Adrenal gland (tissue), 12 donors: ENCODE measurements around the gene TBC1D30. TPM values are rescaled to one million over a fixed set of nuclear protein-coding genes. Genes with fewer than 3 reads are reported as not detected.

Source experiments
- DNase-seq, 7 donors: peaks; one replicate each; pipeline ENCODE4 v3.0.0-alpha.2; 2019 to 2020
- H3K27ac ChIP-seq, 5 donors: fragments of 200-600 bp; sonication (generic) in 4 of 5; 1 replicate in 3 of 5; 2 replicates in 2 of 5; pipeline versions ENCODE4 v1.5.1 to v1.8.0; 2016 to 2020; ENCODE audit warnings: mild to moderate bottlenecking in 1 of 5
- H3K27me3 ChIP-seq: fragments of 200-600 bp; 2 replicates; pipeline ENCODE4 v1.8.0; 2021
- H3K36me3 ChIP-seq, 2 donors: fragments of 200-600 bp; replicated peaks in 1 of 2; 1 replicate in 1 of 2; 2 replicates in 1 of 2; pipeline versions ENCODE4 v1.5.1 to v1.8.0; 2018 to 2022
- H3K4me1 ChIP-seq, 2 donors: fragments of 200-600 bp; replicated peaks in 1 of 2; 1 replicate in 1 of 2; 2 replicates in 1 of 2; pipeline versions ENCODE4 v1.5.1 to v1.8.0; 2018 to 2021
- H3K4me3 ChIP-seq, 4 donors: fragments of 200-600 bp; sonication (generic) in 3 of 4; one replicate each; pipeline ENCODE4 v1.5.1; 2016 to 2018
- H3K9me3 ChIP-seq, 3 donors: fragments of 200-600 bp; sonication (generic) in 1 of 3; replicated peaks in 1 of 3; 1 replicate in 2 of 3; 2 replicates in 1 of 3; pipeline versions ENCODE4 v1.5.1 to v1.8.0; 2016 to 2021
- POLR2A ChIP-seq, 2 donors: fragments of 450-650 bp; IDR thresholded peaks; one replicate each; pipeline ENCODE4 v1.6.1; 2017; ENCODE audit warnings: antibody characterized with exemption in 2 of 2, mild to moderate bottlenecking in 2 of 2, moderate library complexity in 1 of 2
- WGBS, 4 donors: extraction: QIAGEN DNeasy Blood & Tissue Kit in 2 of 4; methylation state at CpG; one replicate each; pipeline versions ENCODE4 v1.1.5 to v1.1.7; 2013 to 2017; 5-methylcytosine and 5-hydroxymethylcytosine counted together
- intact Hi-C, 2 donors: fragments of 100-400 bp; cut with DNase I; formaldehyde crosslinking; loops; one replicate each; pipeline versions ENCODE4 v1.14.1 to v1.15.0; 2022 to 2023
- polyA plus RNA-seq, 3 donors: library from polyadenylated mRNA; stranded (reverse); fragments of 200-250 nt in 2 of 3; fragments of 350-450 nt in 1 of 3; fragmentation: Illumina TruSeq in 1 of 3; extraction: RNeasy Lipid Tissue Mini Kit (QIAGEN cat#74804) in 1 of 3; gene quantifications; one replicate each; pipeline ENCODE4 v1.2.3, GENCODE V29; 2013 to 2014
- total RNA-seq, 9 donors: library from RNA; depleted of rRNA in 4 of 9; stranded (reverse); fragments of >200 nt in 4 of 9; fragments of 120-200 nt in 1 of 9; fragmentation: NEBNext Ultra II Directional in 1 of 9; extraction: Animal tissue kit (Norgen Biotek cat#: 25700) in 1 of 9; gene quantifications; one replicate each; pipeline versions ENCODE4 v1.1.0 to v1.2.4, GENCODE V29; 2013 to 2023
- TF ChIP-seq, protein P1 (sequence below), 6 experiments: fragments of 450-650 bp in 4 of 6; fragments of 200-600 bp in 2 of 6; sonication (generic) in 1 of 6; IDR thresholded peaks; 1 replicate in 5 of 6; 2 replicates in 1 of 6; pipeline versions ENCODE4 v1.5.1 to v1.8.0; 2016 to 2021; ENCODE audit warnings: antibody characterized with exemption in 6 of 6, mild to moderate bottlenecking in 2 of 6, moderate library complexity in 1 of 6
- donor health status: healthy with polysubstance abuse.
- donor health status: Bipolar disorder and iron deficiency.
- donor health status: DM: yes; HTN: yes; CAD: no.
- donor health status: DM: no; HTN: no; CAD: no.
- donor health status: DM: no; HTN: no; CAD: no.
- donor health status: DM: yes; HTN: yes; CAD: no.

Gene TBC1D30
- total and polyA plus RNA-seq, 12 donors, result 1.2 to 13.3 (median 3.9) TPM

DNA sequence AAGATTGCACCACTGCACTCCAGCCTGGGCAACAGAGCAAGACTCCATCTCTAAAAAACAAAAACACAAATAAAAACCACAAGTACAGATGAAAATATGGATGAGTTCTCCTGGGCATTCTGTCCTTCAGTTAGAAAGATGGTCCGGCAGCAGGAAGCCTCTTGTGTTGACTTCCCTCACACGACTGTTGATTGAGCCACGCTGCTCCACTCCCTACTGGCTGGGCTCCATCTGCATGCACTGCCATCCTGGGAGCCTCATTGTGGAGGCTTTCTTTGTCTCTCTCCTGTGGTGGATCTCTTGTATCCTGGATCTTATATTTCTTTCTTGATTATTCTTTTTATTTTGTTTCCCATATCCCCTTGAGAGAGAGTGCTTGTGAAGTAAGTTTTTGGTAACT lies 30.8 kb upstream of the TBC1D30 start:
- DNase-seq, result no peak
- Histone ChIP-seq H3K36me3 (no peaks in the 10 kb centered on the region), H3K27ac (no peak overlapping the region), H3K4me1 (no peaks in the 10 kb centered on the region), H3K9me3 (no peaks in the 10 kb centered on the region), H3K4me3 (no peak overlapping the region), H3K27me3 (no peaks in the 10 kb centered on the region)
- WGBS, 4 donors, result 83 to 90% (median 87%) methylated on average over 3 of the region's 3 CpGs
- intact Hi-C loops, result no loop called here
- TF ChIP-seq POLR2A (IDR thresholded peaks at IDR 0.05), result no peak
- TF ChIP-seq, protein P1, sequence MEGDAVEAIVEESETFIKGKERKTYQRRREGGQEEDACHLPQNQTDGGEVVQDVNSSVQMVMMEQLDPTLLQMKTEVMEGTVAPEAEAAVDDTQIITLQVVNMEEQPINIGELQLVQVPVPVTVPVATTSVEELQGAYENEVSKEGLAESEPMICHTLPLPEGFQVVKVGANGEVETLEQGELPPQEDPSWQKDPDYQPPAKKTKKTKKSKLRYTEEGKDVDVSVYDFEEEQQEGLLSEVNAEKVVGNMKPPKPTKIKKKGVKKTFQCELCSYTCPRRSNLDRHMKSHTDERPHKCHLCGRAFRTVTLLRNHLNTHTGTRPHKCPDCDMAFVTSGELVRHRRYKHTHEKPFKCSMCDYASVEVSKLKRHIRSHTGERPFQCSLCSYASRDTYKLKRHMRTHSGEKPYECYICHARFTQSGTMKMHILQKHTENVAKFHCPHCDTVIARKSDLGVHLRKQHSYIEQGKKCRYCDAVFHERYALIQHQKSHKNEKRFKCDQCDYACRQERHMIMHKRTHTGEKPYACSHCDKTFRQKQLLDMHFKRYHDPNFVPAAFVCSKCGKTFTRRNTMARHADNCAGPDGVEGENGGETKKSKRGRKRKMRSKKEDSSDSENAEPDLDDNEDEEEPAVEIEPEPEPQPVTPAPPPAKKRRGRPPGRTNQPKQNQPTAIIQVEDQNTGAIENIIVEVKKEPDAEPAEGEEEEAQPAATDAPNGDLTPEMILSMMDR (IDR thresholded peaks at IDR 0.05), result no peak

DNA sequence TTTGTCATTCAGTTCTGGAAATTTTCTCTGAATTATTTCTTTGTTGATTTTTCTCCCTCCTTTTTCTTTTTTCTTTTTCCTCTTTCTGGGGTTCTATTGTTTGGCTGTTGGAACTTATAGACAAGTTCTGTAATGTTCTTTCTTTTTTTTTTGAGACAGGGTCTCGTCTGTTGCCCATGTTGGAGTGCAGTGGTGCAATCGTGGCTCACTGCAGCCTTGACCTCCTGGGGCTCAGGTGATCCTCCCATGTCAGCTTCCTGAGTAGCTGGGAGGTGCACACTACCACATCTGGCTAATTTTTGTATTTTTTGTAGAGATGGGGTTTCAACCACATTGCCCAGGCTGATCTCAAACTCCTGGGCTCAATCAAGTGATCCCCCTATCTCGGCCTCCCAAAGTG lies 30.1 kb upstream of the TBC1D30 start:
- H3K27ac ChIP-seq, result no peak overlapping the region
- no peaks in the 10 kb centered on the region for H3K9me3 ChIP-seq
- intact Hi-C loops, result no loop called here
- no peaks in the 10 kb centered on the region for H3K27me3 ChIP-seq
- no peak for TF ChIP-seq POLR2A (IDR thresholded peaks at IDR 0.05)
- TF ChIP-seq, protein P1 (IDR thresholded peaks at IDR 0.05), result no peak
- no peaks in the 10 kb centered on the region for H3K36me3 ChIP-seq
- H3K4me1 ChIP-seq, result no peaks in the 10 kb centered on the region
- no peak for DNase-seq
- 70 to 74% (median 72%) methylated on average over 3 of the region's 3 CpGs for WGBS, 4 donors
- H3K4me3 ChIP-seq, result no peak overlapping the region

DNA sequence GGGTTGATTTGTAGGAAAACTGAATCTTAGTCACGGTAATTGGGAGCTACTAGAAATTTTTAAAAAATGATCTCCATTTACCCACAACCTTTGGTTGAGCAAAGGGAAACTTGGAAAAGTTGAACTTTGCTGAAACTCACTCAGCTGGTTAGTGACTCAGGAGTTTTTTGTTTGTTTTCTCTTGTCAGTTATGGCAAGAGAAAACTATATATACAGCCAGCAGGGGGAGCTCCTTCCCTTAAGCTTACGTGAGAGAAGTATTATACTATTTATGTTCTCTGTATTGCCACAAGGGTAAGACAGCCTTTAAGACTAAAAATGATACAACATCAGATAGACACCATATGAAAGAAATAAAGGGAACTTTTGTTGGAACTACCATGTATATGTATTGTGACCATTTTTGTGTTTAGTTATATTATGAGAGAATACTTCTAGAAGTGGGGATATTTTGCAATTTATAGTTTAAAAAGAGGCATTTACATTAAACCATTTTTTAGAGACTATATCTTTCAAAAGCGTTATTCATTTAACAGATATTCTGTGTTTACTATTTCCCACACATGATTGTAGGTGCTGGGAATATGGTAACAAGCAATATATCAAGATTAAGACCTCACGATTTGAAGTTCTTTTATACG lies 28.1 kb upstream of the TBC1D30 start:
- no peak for TF ChIP-seq POLR2A (IDR thresholded peaks at IDR 0.05)
- TF ChIP-seq, protein P1 (IDR thresholded peaks at IDR 0.05), result peak; percentile 57 to 84 (median 79)
- no peak overlapping the region for H3K4me3 ChIP-seq
- no peaks in the 10 kb centered on the region for H3K36me3 ChIP-seq
- H3K4me1 ChIP-seq, result no peaks in the 10 kb centered on the region
- no peaks in the 10 kb centered on the region for H3K9me3 ChIP-seq
- H3K27me3 ChIP-seq, result no peaks in the 10 kb centered on the region
- H3K27ac ChIP-seq, result no peak overlapping the region
- 45 to 52% (median 48%) methylated on average over 5 of the region's 5 CpGs for WGBS, 4 donors
- DNase-seq, result peak; percentile 65 to 82 (median 73)
- intact Hi-C loops, result no loop called here

DNA sequence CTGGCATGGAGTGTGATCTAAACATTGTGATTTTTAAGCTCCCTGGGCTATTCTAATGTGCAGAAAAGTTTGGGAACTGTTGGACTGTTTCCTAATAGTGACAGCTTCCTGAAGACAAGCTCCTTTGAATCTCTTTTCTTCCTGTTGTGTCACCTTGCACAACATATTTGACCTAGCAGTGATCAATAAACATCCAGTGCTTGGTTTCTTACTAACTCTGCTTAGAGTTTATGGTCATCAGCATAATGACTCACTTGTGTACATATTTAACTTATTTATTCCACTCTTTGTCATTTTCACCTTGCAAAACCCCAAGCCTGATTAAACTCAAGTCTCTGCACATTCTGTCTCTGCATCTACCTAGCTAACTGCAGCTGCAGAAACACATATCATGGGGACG lies 27.3 kb upstream of the TBC1D30 start:
- Histone ChIP-seq H3K9me3 (no peaks in the 10 kb centered on the region), H3K36me3 (no peaks in the 10 kb centered on the region), H3K4me1 (no peaks in the 10 kb centered on the region), H3K27me3 (no peaks in the 10 kb centered on the region), H3K4me3 (no peak overlapping the region), H3K27ac (no peak overlapping the region)
- WGBS, 4 donors, result 83 to 91% (median 87%) methylated on average over 1 of the region's 1 CpG
- TF ChIP-seq POLR2A (IDR thresholded peaks at IDR 0.05), result no peak
- TF ChIP-seq, protein P1 (IDR thresholded peaks at IDR 0.05), result no peak
- DNase-seq, result no peak
- intact Hi-C loops, result no loop called here
